Measurements from ENCODE around the gene MCM6.

MCM6 gene

DNA sequence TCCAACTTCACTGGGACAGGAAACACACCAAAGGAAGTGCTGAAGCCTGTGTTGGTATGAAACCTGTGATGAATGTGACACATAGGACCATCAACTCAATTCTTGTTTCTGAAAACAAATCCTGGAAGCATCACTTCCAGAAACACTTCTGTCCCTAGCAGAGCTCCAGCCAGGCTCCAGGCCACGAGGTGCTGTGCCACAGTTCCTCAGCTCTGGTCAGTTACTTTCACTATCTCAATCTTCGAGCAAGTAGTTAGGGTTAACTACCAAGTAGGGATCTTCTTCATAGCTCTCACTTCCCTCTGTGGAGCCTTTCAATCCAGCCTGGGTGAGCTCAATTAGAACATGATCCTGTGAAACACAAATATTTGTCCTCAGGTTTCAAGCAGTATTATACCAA lies 35.6 kb downstream of the MCM6 start:
- H3K4me3 ChIP-seq: no peak overlapping the region
- TF ChIP-seq, protein P1, sequence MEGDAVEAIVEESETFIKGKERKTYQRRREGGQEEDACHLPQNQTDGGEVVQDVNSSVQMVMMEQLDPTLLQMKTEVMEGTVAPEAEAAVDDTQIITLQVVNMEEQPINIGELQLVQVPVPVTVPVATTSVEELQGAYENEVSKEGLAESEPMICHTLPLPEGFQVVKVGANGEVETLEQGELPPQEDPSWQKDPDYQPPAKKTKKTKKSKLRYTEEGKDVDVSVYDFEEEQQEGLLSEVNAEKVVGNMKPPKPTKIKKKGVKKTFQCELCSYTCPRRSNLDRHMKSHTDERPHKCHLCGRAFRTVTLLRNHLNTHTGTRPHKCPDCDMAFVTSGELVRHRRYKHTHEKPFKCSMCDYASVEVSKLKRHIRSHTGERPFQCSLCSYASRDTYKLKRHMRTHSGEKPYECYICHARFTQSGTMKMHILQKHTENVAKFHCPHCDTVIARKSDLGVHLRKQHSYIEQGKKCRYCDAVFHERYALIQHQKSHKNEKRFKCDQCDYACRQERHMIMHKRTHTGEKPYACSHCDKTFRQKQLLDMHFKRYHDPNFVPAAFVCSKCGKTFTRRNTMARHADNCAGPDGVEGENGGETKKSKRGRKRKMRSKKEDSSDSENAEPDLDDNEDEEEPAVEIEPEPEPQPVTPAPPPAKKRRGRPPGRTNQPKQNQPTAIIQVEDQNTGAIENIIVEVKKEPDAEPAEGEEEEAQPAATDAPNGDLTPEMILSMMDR (IDR thresholded peaks at IDR 0.05): no peak
- intact Hi-C loops (cut with DNase I; ENCODE audit: low total_unique reads): no loop called here
- H3K9me3 ChIP-seq: no peaks in the 10 kb centered on the region
- no peak overlapping the region for H3K27ac ChIP-seq
- DNase-seq: no peak
- peaks cover 0 to 19% (median 0%) of the 10 kb centered on the region in 4 donors for H3K4me1 ChIP-seq
- H3K36me3 ChIP-seq: peaks cover 16 to 37% (median 21%) of the 10 kb centered on the region in 3 donors
- H3K27me3 ChIP-seq: no peaks in the 10 kb centered on the region

DNA sequence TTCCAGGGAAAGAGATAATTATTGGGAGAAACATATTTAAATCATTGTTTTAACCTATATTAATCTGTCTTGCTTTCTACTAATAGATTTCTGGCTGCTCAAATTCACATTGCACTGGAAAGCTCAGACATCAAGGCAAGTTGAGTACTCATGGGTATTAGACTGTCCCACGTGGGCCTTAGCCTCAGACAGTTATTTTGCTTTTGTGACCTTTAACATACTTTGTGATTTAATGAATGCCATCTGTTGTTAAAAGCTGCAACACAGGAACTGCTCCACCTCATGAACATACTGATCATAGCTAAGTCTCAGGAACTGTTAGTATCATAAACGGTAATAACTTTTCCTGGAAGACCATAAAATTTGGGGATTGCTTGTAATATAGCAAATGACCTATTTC lies 36.5 kb downstream of the MCM6 start:
- Histone ChIP-seq H3K36me3 (peaks cover 7 to 28% (median 18%) of the 10 kb centered on the region in 3 donors), H3K27ac (no peak overlapping the region), H3K9me3 (no peaks in the 10 kb centered on the region), H3K4me1 (peaks cover 0 to 19% (median 0%) of the 10 kb centered on the region in 4 donors), H3K27me3 (no peaks in the 10 kb centered on the region), H3K4me3 (no peak overlapping the region)
- intact Hi-C loops (cut with DNase I; ENCODE audit: low total_unique reads): no loop called here
- TF ChIP-seq, protein P1 (IDR thresholded peaks at IDR 0.05): no peak
- DNase-seq: no peak

DNA sequence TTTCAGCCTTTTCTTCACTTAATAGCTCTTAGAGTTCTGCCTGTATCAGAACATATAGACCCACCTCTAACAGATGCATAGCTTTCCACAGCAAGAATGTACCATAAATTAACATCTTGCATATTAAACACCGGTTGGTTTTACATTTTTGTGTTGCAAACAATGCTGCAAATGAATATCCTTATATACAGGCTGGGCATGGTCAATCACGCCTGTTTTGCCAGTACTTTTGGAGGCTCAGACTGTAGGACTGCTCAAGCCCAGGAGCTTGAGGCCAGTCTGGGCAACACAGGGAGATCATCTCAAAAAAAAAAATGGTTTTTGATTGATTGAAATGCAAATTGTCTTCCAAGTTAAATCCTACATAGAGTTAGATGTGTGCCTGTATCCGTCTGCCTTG lies 37.7 kb downstream of the MCM6 start:
- Histone ChIP-seq H3K4me1 (peaks cover 0 to 19% (median 0%) of the 10 kb centered on the region in 4 donors), H3K4me3 (no peak overlapping the region), H3K9me3 (no peaks in the 10 kb centered on the region), H3K36me3 (peaks cover 6 to 16% (median 6%) of the 10 kb centered on the region in 3 donors), H3K27me3 (no peaks in the 10 kb centered on the region), H3K27ac (no peak overlapping the region)
- TF ChIP-seq, protein P1 (IDR thresholded peaks at IDR 0.05): no peak
- DNase-seq: no peak
- intact Hi-C loops (cut with DNase I; ENCODE audit: low total_unique reads): no loop called here

DNA sequence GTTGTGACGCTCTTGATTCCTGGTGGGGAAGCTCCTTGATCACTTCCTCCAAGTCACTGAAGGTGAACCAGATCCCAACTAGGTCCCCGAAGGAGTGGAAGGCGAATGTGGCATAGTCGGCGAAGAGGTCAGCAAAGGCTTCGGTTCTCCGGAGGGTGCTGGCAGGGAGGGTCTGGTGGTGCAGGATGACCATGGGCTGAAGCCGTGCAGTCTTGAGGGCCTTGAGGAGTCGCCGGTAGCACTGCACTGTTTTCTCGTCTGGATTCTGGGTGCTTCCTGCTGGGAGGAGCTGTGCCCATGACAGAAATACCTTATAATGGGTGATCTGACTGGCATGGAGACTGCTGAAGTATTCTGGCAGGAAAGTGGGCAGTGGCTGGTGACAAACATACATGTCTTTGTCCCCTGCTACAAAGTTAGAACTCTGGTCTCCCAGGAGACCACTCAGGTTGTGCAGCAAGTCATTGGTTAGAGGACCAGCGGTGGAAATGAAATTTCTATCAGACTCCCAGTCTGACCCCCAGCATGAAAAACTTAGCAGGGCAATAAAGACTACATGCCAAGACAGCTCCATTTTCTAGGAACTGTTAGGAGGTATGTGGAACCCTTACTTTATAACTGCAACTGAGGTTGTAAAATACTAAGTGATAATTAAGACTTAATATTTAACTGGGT lies 39.5 kb downstream of the MCM6 start, which contains the start of gene LCT:
Gene LCT, minus strand, starts transcription at position 589 of the 675 bp plus-strand sequence. Its CDS starts 15 bp downstream, at position 574.
- Histone ChIP-seq H3K4me3 (no peak within 1 kb of the TSS), H3K4me1 (peaks cover 0 to 19% (median 0%) of the 10 kb centered on the region in 4 donors), H3K36me3 (no peaks in the 10 kb centered on the region), H3K27ac (no peak within 1 kb of the TSS), H3K27me3 (no peaks in the 10 kb centered on the region), H3K9me3 (no peaks in the 10 kb centered on the region)
- TF ChIP-seq, protein P1 (IDR thresholded peaks at IDR 0.05): no peak
- no peak for DNase-seq
- intact Hi-C loops (cut with DNase I; ENCODE audit: low total_unique reads): no loop called here

DNA sequence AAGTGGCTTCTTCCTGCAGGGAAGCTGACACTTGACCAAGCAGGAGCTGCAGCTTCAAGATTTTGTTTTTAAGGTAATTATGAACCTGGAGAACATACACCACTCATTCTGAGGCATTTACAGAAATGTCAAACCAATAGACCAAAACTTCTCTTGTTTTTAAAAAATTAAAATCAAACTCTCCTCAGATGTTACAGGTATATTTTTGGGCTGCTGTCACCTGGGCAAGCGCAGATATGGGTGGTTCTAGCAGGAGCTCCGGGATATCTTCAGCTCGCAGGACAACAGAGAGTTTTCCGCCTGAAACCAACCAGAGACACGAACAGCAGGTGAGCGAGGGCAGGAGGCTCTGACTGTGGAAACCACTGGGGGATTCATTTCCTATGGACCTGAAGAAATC lies 43.4 kb downstream of the MCM6 start:
- Histone ChIP-seq H3K4me1 (no peaks in the 10 kb centered on the region), H3K27ac (no peak overlapping the region), H3K4me3 (no peak overlapping the region), H3K36me3 (no peaks in the 10 kb centered on the region), H3K9me3 (no peaks in the 10 kb centered on the region), H3K27me3 (no peaks in the 10 kb centered on the region)
- TF ChIP-seq, protein P1 (IDR thresholded peaks at IDR 0.05): no peak
- no peak for DNase-seq
- intact Hi-C loops (cut with DNase I; ENCODE audit: low total_unique reads): no loop called here

Data from tibial artery (tissue), 4 donors.